GM19463 (cell line): ENCODE data around the gene EMC9.
A peak's percentile ranks its signal among the peaks of the same experiment; 100 is the strongest.
"Not testable (repeated sequence)": the region's sequence is repeated elsewhere in the genome, so short reads cannot be mapped to it uniquely, and the experiment has no call there.

Experiments used
- ATAC-seq: cut with Tn5 transposase; IDR thresholded peaks from one replicate; pipeline ENCODE4 v1.9.1; 2021; ENCODE audit warnings: mild to moderate bottlenecking, moderate library complexity; ENCODE audit not compliant: unreplicated experiment

Gene EMC9

DNA sequence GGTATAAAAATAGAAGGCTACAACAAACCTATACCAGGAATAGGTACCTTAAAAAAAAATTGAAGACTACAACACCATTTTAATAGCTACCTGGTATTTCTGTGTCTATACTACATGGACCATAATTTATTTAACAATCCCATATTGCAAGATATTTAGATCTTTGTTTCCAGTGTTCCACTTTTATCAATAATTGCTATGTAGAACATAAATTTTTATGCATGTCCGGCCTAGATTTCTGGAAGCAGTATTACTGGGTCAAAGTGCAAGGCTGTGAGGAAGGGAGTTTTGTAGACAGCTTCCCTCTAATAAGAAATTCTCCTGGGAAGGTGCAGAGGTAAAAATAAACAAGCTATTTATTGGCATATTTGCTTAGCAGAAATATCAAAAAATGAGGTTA, 30.9 kb downstream of the EMC9 start:
- ATAC-seq, result no peak

DNA sequence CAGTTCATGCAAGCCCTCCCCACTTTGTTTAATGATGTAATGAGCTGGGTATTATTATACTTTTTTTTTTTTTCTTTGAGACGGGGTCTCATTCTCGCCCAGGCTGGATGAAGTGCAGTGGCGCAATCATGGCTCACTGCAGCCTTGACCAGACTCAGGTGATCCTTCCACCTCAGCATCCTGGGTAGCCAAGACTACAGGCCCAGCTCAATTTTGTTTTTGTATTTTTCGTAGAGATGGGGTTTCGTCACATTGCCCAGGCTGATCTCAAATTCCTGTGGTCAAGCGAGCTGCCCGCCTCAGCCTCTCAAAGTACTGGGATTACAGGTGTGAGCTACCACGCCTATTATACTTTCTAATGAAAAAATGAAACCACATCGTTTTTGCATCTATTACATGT, 31.3 kb downstream of the EMC9 start:
- no peak for ATAC-seq

DNA sequence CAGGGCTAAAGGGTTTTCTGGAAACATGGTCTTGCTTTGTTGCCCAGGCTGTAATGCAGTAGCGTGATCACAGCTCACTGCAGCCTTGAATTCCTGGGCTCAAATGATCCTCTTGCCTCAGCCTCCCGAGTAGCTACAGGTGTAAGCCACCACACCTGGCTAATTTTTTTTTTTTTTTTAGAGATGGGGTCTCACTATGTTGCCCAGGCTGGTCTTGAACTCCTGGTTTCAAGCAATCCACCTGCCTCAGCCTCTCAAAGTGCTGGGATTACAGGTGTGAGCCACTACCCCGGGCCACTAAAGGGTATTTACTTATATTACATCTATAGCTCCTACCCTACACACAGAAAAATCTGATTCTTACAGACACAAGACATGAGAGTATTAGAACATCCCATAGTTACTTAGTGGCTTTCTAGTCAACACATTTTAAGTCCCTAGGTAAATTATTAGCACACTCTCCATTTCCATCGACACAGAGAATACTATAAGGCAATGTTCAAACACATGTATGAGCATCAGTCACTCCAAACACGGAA, 33.0 kb downstream of the EMC9 start:
- peak; percentile 31 for ATAC-seq

- no peak for ATAC-seq
Measured at GRCh38 chr14:24106672-24107271, 34.6 kb downstream of the EMC9 start.

- ATAC-seq, result not testable (repeated sequence)
Measured at GRCh38 chr14:24105609-24106239, 35.7 kb downstream of the EMC9 start.

GRCh38 chr14:24103451-24103850, 37.9 kb downstream of the EMC9 start:
- no peak for ATAC-seq

GRCh38 chr14:24102357-24103048, 38.9 kb downstream of the EMC9 start:
- ATAC-seq, result no peak

DNA sequence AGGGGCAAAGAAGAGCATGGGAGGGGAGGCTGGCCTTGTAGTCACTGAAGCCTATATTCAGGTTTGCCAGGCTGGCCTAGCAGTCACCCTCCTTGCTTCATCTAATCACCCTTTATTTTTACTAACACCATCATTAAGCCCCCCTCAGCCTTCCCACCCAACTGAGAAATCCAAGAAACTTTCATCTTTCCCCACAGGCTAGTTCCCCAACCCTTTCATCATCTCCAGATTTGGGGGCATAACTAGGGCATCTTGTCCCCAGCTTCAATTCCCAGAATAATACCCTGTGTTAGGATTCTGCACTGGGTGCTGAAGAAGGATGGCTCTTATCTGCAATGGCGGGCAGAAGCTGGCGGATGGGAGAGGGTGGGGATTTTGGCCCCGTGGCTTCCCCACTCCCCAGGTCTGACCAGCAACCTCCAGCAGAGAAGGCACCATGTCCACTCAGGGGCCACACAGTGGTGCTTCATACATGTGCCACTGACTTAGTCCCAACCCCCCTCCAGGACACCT, 40.4 kb downstream of the EMC9 start:
- no peak for ATAC-seq

DNA sequence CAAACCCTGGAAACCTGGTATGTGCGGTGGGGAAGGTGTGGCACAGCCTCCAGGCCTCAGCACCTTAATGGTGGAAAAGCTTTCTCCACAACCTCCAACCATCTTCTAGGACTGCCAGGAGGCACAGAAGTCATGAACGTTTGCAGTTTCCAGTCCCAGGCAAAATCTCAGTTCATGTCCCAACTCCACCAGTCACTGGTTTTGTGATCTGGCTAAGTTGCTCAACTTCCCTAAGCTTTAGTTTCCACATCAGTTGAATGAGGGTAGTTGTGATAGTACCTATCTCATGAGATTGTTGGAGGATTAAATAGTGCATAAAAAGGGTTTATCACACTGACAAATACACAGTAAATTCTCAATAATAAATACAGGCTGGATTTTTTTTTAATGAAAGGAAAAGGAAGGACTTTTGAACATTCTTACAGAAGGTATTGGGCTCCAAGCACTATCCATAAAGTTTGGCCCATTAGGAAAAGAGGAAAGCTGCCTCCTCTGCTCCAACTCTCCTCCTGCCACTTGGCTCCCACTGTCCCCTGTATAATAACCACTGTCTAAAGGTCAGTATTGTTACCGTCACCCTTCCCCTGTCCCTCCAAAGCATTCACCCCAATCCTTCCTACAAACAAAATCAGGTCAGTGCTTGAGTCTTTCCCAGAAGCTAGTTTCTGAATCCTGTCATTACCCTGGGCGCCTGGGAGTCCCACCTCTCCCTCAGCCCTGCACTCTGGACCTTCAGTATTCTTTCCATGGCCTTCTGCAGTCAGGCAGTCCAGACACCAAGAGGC, 41.0 kb downstream of the EMC9 start:
- ATAC-seq, result no peak

DNA sequence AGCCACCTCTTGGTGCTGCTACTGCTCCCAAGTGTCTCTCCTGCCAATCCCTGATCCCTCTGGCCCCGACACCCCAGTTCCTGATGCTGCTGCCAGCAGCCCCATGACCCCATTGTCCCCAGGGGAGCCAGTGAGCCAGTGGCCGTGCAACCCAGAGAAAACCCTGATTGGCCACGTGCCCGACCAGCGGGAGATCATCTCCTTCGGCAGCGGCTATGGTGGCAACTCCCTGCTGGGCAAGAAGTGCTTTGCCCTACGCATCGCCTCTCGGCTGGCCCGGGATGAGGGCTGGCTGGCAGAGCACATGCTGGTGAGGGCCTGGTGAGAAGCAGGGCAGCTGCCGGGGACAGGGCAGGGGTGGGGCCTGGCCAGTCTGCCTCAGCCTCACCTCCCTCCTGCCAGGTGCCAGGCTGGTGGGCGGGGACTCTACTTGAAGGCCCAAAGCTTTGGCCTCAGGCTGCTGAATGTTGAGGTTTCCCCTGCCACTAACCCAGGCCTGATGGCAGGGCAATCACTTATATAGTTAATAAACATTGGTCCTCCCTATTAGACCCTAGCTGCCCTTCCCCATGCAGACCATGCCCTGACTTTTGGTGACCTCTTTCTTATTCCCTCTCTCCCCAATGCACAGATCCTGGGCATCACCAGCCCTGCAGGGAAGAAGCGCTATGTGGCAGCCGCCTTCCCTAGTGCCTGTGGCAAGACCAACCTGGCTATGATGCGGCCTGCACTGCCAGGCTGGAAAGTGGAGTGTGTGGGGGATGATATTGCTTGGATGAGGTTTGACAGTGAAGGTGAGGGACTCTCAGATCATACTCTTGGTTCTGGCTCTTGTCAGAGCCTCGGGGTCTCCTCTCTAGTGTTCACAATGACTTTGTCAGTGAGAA, 42.2 kb downstream of the EMC9 start:
- ATAC-seq, result no peak

- no peak for ATAC-seq
Measured at GRCh38 chr14:24098229-24098926, 43.0 kb downstream of the EMC9 start.

DNA sequence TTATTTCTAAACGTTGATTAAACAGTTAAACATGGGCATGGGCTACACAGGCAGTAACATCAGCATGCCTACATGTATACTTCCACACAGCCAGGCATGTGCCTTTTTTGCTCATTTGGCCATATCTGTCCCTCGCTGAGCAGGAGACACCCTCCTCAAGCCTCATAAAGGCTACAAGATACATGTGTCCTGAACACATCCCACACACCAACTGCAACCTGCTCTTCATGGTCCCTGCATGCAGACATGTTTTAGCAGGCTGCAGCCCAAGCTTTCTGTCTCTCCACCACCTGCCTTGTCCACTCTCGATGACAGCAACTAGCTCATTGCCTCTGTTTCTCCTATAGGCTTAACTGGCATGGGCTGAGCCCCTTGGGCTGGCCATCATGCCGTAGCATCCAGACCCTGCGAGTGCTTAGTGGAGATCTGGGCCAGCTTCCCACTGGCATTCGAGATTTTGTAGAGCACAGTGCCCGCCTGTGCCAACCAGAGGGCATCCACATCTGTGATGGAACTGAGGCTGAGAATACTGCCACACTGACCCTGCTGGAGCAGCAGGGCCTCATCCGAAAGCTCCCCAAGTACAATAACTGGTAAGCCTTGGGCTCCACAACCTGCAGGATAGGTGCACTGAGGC, 44.7 kb downstream of the EMC9 start:
- no peak for ATAC-seq

DNA sequence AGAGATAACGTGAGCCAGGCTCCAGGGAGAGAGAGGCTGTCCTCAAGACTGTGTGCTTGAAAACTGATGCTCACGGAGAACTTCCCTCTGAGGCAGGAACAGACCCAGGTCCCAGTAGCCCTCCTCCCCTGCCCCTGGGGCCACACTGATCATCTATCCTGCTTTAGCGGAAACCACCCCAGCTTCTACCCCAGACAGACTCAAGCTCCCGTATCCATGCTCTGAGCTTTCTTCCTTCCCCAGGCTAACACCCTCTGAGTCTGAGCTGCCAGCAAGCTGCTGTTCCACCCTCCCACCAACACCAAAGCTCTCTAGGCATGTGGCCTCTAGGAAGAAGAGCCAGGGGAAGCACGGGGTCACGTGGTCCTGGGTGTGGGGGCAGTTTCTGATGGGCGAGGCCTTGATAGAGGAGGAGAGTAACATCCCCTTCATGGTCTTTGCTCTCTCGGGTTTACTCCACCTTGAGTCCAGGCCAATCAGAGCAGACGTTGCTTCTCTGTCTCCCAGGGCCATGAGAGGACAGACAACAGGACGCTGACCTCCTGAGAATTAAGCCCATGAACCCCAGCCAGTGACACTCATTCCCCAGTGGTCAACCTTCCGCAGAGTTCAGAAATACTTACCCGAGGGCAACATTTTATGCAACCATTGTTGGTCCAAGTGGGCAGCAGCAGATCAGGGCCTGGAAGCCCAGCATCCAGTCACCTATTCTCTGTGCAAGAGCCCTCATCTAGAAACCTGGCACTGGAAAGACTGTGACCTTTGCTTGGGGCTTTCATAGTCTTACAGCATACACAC, 45.9 kb downstream of the EMC9 start:
- ATAC-seq, result peak; percentile 64

GRCh38 chr14:24094841-24095270, 46.5 kb downstream of the EMC9 start:
- ATAC-seq, result no peak

GRCh38 chr14:24093901-24094840, 47.2 kb downstream of the EMC9 start, which contains the start of gene PCK2:
Gene PCK2, plus strand, starts transcription at chr14:24094311. Its CDS starts 95 bp downstream, at chr14:24094406.
- ATAC-seq, result peak; percentile 57

- ATAC-seq, result no peak
Measured at GRCh38 chr14:24093207-24093900, 48.0 kb downstream of the EMC9 start.
